Esophagus squamous epithelium (tissue), 5 donors: ENCODE measurements around the gene ITPR3. TPM values are rescaled to one million over a fixed set of nuclear protein-coding genes. Genes with fewer than 3 reads are reported as not detected.
A peak's percentile ranks its signal among the peaks of the same experiment; 100 is the strongest.

Source experiments
- DNase-seq: peaks from one replicate; lab custom pipeline; 2025; lab: John Stamatoyannopoulos, UW
- H3K27ac ChIP-seq, 4 donors: fragments of 200-600 bp; sonication (generic); one replicate each; pipeline ENCODE4 v1.5.1; 2016 to 2019; ENCODE audit warnings: mild to moderate bottlenecking in 1 of 4
- H3K27me3 ChIP-seq, 4 donors: fragments of 200-600 bp; sonication (generic); 1 replicate in 3 of 4; 2 replicates in 1 of 4; pipeline versions ENCODE4 v1.5.1 to v1.6.0; 2017 to 2021; ENCODE audit warnings: antibody characterized with exemption in 1 of 4
- H3K36me3 ChIP-seq, 3 donors: fragments of 200-600 bp; sonication (generic); one replicate each; pipeline ENCODE4 v1.5.1; 2016 to 2019
- H3K4me1 ChIP-seq, 3 donors: fragments of 200-600 bp; sonication (generic); one replicate each; pipeline ENCODE4 v1.5.1; 2017 to 2019
- H3K4me3 ChIP-seq, 4 donors: fragments of 200-600 bp; sonication (generic); 1 replicate in 3 of 4; 2 replicates in 1 of 4; pipeline ENCODE4 v1.5.1; 2016 to 2019; ENCODE audit warnings: mild to moderate bottlenecking in 2 of 4, moderate library complexity in 1 of 4
- H3K9me3 ChIP-seq, 3 donors: fragments of 200-600 bp; sonication (generic); one replicate each; pipeline ENCODE4 v1.5.1; 2016 to 2019
- CTCF ChIP-seq, 6 experiments: fragments of 450-650 bp in 4 of 6; fragments of 200-600 bp in 2 of 6; sonication (generic) in 2 of 6; IDR thresholded peaks; one replicate each; pipeline ENCODE4 v1.5.1; 2016 to 2019; ENCODE audit warnings: antibody characterized with exemption in 6 of 6, mild to moderate bottlenecking in 4 of 6, moderate library complexity in 4 of 6
- POLR2A ChIP-seq, 4 donors: fragments of 450-650 bp; IDR thresholded peaks; one replicate each; pipeline ENCODE4 v1.6.1; 2017; ENCODE audit warnings: antibody characterized with exemption in 4 of 4, mild to moderate bottlenecking in 4 of 4, moderate library complexity in 3 of 4
- WGBS, 2 donors: methylation state at CpG; one replicate each; pipeline ENCODE4 v1.1.5; 2018; 5-methylcytosine and 5-hydroxymethylcytosine counted together
- intact Hi-C: fragments of 100-400 bp; cut with DNase I; formaldehyde crosslinking; loops from one replicate; pipeline ENCODE4 v1.15.0; 2022
- total RNA-seq, 4 donors: library from RNA; depleted of rRNA; stranded (reverse); fragments of >200 nt; gene quantifications; one replicate each; pipeline ENCODE4 v1.1.0, GENCODE V29; 2016
- donor health status: DM: yes; HTN: yes; CAD: no.

ITPR3 gene
- total RNA-seq, 4 donors from 2014 or later: 21.8 to 39.2 (median 35.3) TPM

GRCh38 chr6:33708516-33709204, 87.5 kb downstream of the ITPR3 start:
- TF ChIP-seq POLR2A (IDR thresholded peaks at IDR 0.05) (no peak), CTCF (IDR thresholded peaks at IDR 0.05) (no peak)
- DNase-seq: no peak
- Histone ChIP-seq H3K9me3 (no peaks in the 10 kb centered on the region), H3K27me3 (no peaks in the 10 kb centered on the region), H3K4me3 (no peak overlapping the region), H3K27ac (peak overlapping the region in 1 of 4 donors; percentile 97), H3K36me3 (peaks cover 0 to 30% (median 0%) of the 10 kb centered on the region in 3 donors), H3K4me1 (peaks cover 9 to 36% (median 17%) of the 10 kb centered on the region in 3 donors)
- intact Hi-C loops: no loop called here
- WGBS, 2 donors: 85 to 94% methylated on average over 9 to 10 of the region's 10 CpGs

- no peak for TF ChIP-seq CTCF (IDR thresholded peaks at IDR 0.05)
- TF ChIP-seq POLR2A (IDR thresholded peaks at IDR 0.05): no peak
- 50 to 68% methylated on average over 9 to 10 of the region's 10 CpGs for WGBS, 2 donors
- H3K4me1 ChIP-seq: peaks cover 9 to 36% (median 17%) of the 10 kb centered on the region in 3 donors
- no peak for DNase-seq
- H3K9me3 ChIP-seq: no peaks in the 10 kb centered on the region
- intact Hi-C loops: no loop called here
- peak overlapping the region in 3 of 4 donors; percentile 21 to 97 (median 97) for H3K27ac ChIP-seq
- H3K27me3 ChIP-seq: no peaks in the 10 kb centered on the region
- H3K36me3 ChIP-seq: peaks cover 0 to 24% (median 0%) of the 10 kb centered on the region in 3 donors
- H3K4me3 ChIP-seq: no peak overlapping the region
Measured at GRCh38 chr6:33709605-33710295, 88.6 kb downstream of the ITPR3 start.

- Histone ChIP-seq H3K27ac (peak overlapping the region in 3 of 4 donors; percentile 96 to 97 (median 97)), H3K27me3 (no peaks in the 10 kb centered on the region), H3K4me3 (peak overlapping the region; percentile 74 to 94 (median 78)), H3K4me1 (peaks cover 9 to 39% (median 17%) of the 10 kb centered on the region in 3 donors), H3K9me3 (no peaks in the 10 kb centered on the region), H3K36me3 (peaks cover 0 to 24% (median 0%) of the 10 kb centered on the region in 3 donors)
- TF ChIP-seq CTCF (IDR thresholded peaks at IDR 0.05) (no peak), POLR2A (IDR thresholded peaks at IDR 0.05) (no peak)
- no peak for DNase-seq
- 47 to 63% methylated on average over 13 to 15 of the region's 15 CpGs for WGBS, 2 donors
- intact Hi-C loops: no loop called here
Measured at GRCh38 chr6:33710296-33711121, 89.4 kb downstream of the ITPR3 start.

- peak; percentile 72 for DNase-seq
- intact Hi-C loops: no loop called here
- TF ChIP-seq CTCF (IDR thresholded peaks at IDR 0.05) (peak; percentile 46 to 83 (median 58)), POLR2A (IDR thresholded peaks at IDR 0.05) (peak in 2 of 4 donors; percentile 64 to 76)
- Histone ChIP-seq H3K4me3 (peak within 1 kb of the TSS; percentile 74 to 94 (median 78)), H3K27ac (peak within 1 kb of the TSS; percentile 96 to 97 (median 97)), H3K36me3 (peaks cover 0 to 22% (median 0%) of the 10 kb centered on the region in 3 donors), H3K9me3 (no peaks in the 10 kb centered on the region), H3K4me1 (peaks cover 15 to 49% (median 17%) of the 10 kb centered on the region in 3 donors), H3K27me3 (no peaks in the 10 kb centered on the region)
- 1 to 5% methylated on average over 9 to 16 of the region's 73 CpGs for WGBS, 2 donors
Measured at GRCh38 chr6:33711140-33712129, 90.3 kb downstream of the ITPR3 start, which contains the start of gene UQCC2. TSS of gene UQCC2 (minus strand) at chr6:33711700. CDS start at chr6:33711686, 14 bp downstream.
